Parathyroid adenoma (tissue), 2 donors: Measurements from ENCODE around the gene PLXNA4.

Source experiments
- H2AFZ ChIP-seq: fragments of 300-600 bp; sonication (generic); one replicate; pipeline ENCODE4 v1.7.0; 2017; ENCODE audit warnings: antibody characterized with exemption, mild to moderate bottlenecking
- H3K27ac ChIP-seq: fragments of 300-600 bp; sonication (generic); one replicate; pipeline ENCODE4 v1.7.0; 2017
- H3K27me3 ChIP-seq: fragments of 300-600 bp; sonication (generic); one replicate; pipeline ENCODE4 v1.7.0; 2017; ENCODE audit warnings: low read length; ENCODE audit not compliant: control insufficient read depth, insufficient read depth
- H3K36me3 ChIP-seq: fragments of 300-600 bp; sonication (generic); one replicate; pipeline ENCODE4 v1.7.0; 2017; ENCODE audit warnings: low read length; ENCODE audit not compliant: control insufficient read depth, insufficient read depth
- H3K4me1 ChIP-seq: fragments of 300-600 bp; sonication (generic); one replicate; pipeline ENCODE4 v1.7.0; 2017; ENCODE audit warnings: control low read depth
- H3K4me2 ChIP-seq: fragments of 300-600 bp; sonication (generic); one replicate; pipeline ENCODE4 v1.7.0; 2017; ENCODE audit warnings: low read length
- H3K4me3 ChIP-seq: fragments of 300-600 bp; sonication (generic); one replicate; pipeline ENCODE4 v1.7.0; 2017; ENCODE audit warnings: low read depth, low read length
- H3K79me2 ChIP-seq: fragments of 300-600 bp; sonication (generic); one replicate; pipeline ENCODE4 v1.7.0; 2017; ENCODE audit warnings: control low read depth
- H3K9ac ChIP-seq: fragments of 300-600 bp; sonication (generic); one replicate; pipeline ENCODE4 v1.7.0; 2017; ENCODE audit warnings: mild to moderate bottlenecking
- H3K9me3 ChIP-seq: fragments of 300-600 bp; sonication (generic); one replicate; pipeline ENCODE4 v1.7.0; 2017; ENCODE audit warnings: low read length; ENCODE audit not compliant: control insufficient read depth
- TF ChIP-seq, protein P1 (sequence below): fragments of 300-600 bp; sonication (generic); IDR thresholded peaks from one replicate; pipeline ENCODE4 v1.7.0; 2017; ENCODE audit warnings: antibody characterized with exemption, mild to moderate bottlenecking
- donor health status: primary hyperparathyroidism.

Gene PLXNA4

DNA sequence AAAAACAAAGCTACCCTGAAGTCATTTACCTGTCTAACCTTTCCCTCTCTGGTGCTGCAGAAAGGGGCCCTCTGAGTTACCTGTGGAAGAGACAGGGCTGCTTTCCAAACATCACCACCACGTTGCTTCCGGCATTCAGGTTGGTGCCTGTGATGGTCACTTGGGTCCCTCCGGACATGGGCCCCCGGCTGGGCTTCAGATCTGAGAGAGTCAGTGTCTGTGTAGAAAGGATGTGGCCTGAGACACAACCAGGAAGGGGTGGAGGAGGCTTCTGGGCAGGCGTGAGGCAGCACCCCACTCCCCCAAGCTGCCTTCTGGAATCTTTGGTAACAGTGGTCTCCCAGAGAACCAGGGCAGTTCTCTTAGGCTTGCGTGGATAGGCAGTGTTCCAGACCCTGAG, 388.9 kb downstream of the PLXNA4 start:
- Histone ChIP-seq H2AFZ (no peak overlapping the region), H3K9me3 (no peaks in the 10 kb centered on the region), H3K4me2 (no peak overlapping the region), H3K9ac (no peak overlapping the region), H3K4me3 (no peak overlapping the region), H3K27ac (no peak overlapping the region), H3K27me3 (no peaks in the 10 kb centered on the region), H3K4me1 (no peaks in the 10 kb centered on the region), H3K79me2 (no peaks in the 10 kb centered on the region), H3K36me3 (peaks cover 2% of the 10 kb centered on the region)
- TF ChIP-seq, protein P1, sequence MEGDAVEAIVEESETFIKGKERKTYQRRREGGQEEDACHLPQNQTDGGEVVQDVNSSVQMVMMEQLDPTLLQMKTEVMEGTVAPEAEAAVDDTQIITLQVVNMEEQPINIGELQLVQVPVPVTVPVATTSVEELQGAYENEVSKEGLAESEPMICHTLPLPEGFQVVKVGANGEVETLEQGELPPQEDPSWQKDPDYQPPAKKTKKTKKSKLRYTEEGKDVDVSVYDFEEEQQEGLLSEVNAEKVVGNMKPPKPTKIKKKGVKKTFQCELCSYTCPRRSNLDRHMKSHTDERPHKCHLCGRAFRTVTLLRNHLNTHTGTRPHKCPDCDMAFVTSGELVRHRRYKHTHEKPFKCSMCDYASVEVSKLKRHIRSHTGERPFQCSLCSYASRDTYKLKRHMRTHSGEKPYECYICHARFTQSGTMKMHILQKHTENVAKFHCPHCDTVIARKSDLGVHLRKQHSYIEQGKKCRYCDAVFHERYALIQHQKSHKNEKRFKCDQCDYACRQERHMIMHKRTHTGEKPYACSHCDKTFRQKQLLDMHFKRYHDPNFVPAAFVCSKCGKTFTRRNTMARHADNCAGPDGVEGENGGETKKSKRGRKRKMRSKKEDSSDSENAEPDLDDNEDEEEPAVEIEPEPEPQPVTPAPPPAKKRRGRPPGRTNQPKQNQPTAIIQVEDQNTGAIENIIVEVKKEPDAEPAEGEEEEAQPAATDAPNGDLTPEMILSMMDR: no peak

DNA sequence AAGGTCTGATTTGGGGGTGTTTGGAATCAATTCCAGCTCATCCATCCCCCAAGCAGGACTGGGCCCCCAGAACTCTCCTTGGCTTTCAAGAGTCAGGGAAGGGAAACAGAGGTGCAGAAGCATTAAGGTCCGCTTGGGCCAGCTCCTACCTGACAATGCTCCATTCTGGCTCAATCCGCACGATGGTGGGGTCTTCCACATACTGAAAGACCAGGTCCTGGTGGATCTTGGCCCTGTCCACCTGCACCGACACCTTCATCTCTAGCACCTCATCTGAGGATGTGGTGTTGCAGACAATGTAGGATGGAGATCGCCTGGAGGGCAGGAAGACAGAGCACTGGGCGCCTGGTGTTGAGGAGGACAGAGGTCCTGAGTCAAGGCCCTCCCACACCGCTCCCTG, 391.1 kb downstream of the PLXNA4 start:
- Histone ChIP-seq H2AFZ (no peak overlapping the region), H3K79me2 (no peaks in the 10 kb centered on the region), H3K27me3 (no peaks in the 10 kb centered on the region), H3K36me3 (peaks cover 2% of the 10 kb centered on the region), H3K4me1 (no peaks in the 10 kb centered on the region), H3K9ac (no peak overlapping the region), H3K9me3 (no peaks in the 10 kb centered on the region), H3K4me2 (no peak overlapping the region), H3K27ac (no peak overlapping the region), H3K4me3 (no peak overlapping the region)
- TF ChIP-seq, protein P1: no peak

DNA sequence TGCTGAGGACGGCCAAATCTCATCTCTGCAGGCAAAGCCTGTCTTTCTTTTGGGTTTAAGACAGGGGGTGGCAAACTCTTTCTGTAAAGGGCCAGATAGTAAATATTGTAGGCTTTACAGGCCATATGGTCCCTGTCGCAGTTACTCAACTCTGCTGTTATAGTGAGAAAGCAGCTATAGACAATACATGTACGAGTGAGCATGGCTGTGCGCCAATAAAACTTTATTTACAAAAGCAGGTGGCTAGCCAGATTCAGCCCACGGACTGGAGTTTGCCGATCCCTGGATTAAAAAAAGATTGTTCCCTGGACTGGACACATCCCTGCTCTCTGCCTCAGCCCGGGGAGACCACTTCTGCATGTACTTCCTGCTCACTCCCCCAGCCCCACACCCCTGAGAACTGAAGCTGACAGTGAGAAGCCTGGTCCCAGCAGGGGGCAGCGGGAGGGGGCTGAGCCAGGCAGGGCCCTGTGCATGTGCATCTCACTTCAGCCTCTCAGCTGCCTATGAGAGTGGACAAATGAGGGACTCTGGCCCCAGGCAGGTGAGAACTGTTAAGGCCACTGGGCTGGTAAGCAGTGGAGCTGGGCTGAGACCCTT, 392.4 kb downstream of the PLXNA4 start:
- no peaks in the 10 kb centered on the region for H3K27me3 ChIP-seq
- H3K9ac ChIP-seq: no peak overlapping the region
- H3K79me2 ChIP-seq: no peaks in the 10 kb centered on the region
- no peaks in the 10 kb centered on the region for H3K9me3 ChIP-seq
- TF ChIP-seq, protein P1: no peak
- no peak overlapping the region for H3K4me2 ChIP-seq
- no peak overlapping the region for H2AFZ ChIP-seq
- no peak overlapping the region for H3K27ac ChIP-seq
- H3K36me3 ChIP-seq: peaks cover 2% of the 10 kb centered on the region
- H3K4me3 ChIP-seq: no peak overlapping the region
- no peaks in the 10 kb centered on the region for H3K4me1 ChIP-seq

DNA sequence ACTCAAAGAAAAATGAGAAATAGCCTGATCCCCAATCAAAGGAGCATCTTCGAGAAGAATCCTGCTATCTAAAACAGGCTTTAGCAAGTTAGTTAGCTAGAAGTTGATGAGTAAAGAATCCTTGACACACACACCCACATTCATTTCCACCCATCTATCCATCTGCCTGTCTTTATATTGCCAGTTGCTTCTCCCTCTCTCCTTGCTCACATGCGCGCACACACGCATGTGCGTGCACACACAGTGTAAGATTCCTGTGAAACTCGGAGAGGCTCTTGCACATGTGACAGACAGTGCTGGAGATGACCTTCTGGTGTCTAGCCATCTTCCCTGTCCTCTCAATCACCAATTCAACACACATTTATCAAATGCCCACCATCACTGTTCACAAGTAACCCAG, 393.3 kb downstream of the PLXNA4 start:
- H3K27me3 ChIP-seq: no peaks in the 10 kb centered on the region
- no peak overlapping the region for H2AFZ ChIP-seq
- no peak overlapping the region for H3K9ac ChIP-seq
- no peaks in the 10 kb centered on the region for H3K79me2 ChIP-seq
- TF ChIP-seq, protein P1: no peak
- H3K4me1 ChIP-seq: no peaks in the 10 kb centered on the region
- H3K4me2 ChIP-seq: no peak overlapping the region
- peaks cover 2% of the 10 kb centered on the region for H3K36me3 ChIP-seq
- no peaks in the 10 kb centered on the region for H3K9me3 ChIP-seq
- no peak overlapping the region for H3K27ac ChIP-seq
- H3K4me3 ChIP-seq: no peak overlapping the region

DNA sequence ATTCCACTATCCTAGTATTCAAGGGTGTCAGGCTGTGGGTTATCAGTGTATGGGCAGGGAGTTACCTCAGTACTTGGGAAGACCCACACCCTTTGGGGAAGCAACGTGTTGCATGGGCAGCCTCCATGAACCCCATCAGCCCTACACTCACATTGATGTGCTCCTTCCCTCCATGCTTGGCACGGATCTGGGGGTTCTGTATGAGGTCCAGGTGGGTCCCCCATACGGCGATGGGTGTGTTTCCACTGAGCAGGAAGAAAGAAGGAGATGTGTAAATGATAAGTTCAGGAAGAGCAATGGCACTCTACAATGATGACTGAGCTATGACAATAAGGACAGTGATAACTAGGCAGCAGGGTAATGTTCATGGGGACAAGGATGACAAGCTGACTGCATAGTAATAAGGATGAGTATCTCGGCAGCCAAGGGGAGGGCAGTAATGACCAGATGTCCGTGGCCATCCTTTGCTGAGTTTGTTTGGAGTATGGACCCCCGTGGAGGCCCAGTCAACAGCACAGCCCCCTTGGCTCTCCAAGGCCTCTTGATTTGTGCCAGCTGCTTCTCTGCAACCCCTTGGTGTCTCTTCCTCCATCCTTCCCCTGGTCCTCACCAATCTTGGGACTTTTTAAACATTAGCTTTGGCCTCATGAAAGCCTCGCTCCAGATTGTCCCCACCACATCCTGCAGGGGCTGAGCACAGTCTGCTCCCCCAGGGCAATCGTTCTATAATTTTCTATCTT, 394.2 kb downstream of the PLXNA4 start:
- Histone ChIP-seq H3K9ac (no peak overlapping the region), H3K4me1 (no peaks in the 10 kb centered on the region), H3K79me2 (no peaks in the 10 kb centered on the region), H3K27ac (no peak overlapping the region), H2AFZ (no peak overlapping the region), H3K27me3 (no peaks in the 10 kb centered on the region), H3K4me2 (no peak overlapping the region), H3K36me3 (peaks cover 2% of the 10 kb centered on the region), H3K4me3 (no peak overlapping the region), H3K9me3 (no peaks in the 10 kb centered on the region)
- TF ChIP-seq, protein P1: no peak
